ENCODE measurements around the gene EED.

DNA sequence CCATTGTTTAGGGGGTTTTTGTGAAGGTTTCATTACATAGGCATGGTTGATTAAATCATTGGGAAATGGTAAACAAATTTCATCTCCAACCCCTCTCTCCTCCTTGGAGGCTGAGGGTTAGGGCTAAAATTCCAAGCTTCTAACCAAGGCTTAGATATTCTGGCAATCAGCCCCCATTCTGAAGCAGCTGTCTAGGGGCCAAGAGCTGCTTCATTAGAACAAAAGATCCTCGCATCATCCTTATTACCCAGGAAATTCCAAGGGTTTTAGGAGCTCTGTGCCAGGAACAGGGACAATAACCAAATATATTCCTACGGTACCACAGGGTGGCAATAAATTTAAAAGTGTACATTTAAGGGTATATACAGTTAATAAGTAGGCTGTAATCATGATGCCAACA, 22.5 kb upstream of the EED start:
- TF ChIP-seq, protein P1, sequence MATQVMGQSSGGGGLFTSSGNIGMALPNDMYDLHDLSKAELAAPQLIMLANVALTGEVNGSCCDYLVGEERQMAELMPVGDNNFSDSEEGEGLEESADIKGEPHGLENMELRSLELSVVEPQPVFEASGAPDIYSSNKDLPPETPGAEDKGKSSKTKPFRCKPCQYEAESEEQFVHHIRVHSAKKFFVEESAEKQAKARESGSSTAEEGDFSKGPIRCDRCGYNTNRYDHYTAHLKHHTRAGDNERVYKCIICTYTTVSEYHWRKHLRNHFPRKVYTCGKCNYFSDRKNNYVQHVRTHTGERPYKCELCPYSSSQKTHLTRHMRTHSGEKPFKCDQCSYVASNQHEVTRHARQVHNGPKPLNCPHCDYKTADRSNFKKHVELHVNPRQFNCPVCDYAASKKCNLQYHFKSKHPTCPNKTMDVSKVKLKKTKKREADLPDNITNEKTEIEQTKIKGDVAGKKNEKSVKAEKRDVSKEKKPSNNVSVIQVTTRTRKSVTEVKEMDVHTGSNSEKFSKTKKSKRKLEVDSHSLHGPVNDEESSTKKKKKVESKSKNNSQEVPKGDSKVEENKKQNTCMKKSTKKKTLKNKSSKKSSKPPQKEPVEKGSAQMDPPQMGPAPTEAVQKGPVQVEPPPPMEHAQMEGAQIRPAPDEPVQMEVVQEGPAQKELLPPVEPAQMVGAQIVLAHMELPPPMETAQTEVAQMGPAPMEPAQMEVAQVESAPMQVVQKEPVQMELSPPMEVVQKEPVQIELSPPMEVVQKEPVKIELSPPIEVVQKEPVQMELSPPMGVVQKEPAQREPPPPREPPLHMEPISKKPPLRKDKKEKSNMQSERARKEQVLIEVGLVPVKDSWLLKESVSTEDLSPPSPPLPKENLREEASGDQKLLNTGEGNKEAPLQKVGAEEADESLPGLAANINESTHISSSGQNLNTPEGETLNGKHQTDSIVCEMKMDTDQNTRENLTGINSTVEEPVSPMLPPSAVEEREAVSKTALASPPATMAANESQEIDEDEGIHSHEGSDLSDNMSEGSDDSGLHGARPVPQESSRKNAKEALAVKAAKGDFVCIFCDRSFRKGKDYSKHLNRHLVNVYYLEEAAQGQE (IDR thresholded peaks at IDR 0.05) = no peak
- no peak for TF ChIP-seq ATF3 (IDR thresholded peaks at IDR 0.05)
- TF ChIP-seq, protein P2, sequence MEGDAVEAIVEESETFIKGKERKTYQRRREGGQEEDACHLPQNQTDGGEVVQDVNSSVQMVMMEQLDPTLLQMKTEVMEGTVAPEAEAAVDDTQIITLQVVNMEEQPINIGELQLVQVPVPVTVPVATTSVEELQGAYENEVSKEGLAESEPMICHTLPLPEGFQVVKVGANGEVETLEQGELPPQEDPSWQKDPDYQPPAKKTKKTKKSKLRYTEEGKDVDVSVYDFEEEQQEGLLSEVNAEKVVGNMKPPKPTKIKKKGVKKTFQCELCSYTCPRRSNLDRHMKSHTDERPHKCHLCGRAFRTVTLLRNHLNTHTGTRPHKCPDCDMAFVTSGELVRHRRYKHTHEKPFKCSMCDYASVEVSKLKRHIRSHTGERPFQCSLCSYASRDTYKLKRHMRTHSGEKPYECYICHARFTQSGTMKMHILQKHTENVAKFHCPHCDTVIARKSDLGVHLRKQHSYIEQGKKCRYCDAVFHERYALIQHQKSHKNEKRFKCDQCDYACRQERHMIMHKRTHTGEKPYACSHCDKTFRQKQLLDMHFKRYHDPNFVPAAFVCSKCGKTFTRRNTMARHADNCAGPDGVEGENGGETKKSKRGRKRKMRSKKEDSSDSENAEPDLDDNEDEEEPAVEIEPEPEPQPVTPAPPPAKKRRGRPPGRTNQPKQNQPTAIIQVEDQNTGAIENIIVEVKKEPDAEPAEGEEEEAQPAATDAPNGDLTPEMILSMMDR (IDR thresholded peaks at IDR 0.05; ENCODE audit: low read depth, low read length, missing input control) = no peak
- no peak for TF ChIP-seq TAF1 (conservative IDR thresholded peaks at IDR 0.05)
- no peak for TF ChIP-seq FOXA1 (IDR thresholded peaks at IDR 0.05)
- TF ChIP-seq JUND (IDR thresholded peaks at IDR 0.05) = no peak
- no peak for TF ChIP-seq RAD21 (IDR thresholded peaks at IDR 0.05)
- no peak for TF ChIP-seq MAX (IDR thresholded peaks at IDR 0.05)
- TF ChIP-seq SP1 (IDR thresholded peaks at IDR 0.05) = no peak
- no peak for TF ChIP-seq GABPA (IDR thresholded peaks at IDR 0.05 in 1 of 2, conservative IDR thresholded peaks at IDR 0.05 in 1 of 2)
- no peak for TF ChIP-seq YY1 (IDR thresholded peaks at IDR 0.05)
- no peak for TF ChIP-seq HNF4G (IDR thresholded peaks at IDR 0.05)
